IPS-18c (cell line): ENCODE results near the gene PDCD1.

Source experiments
- H3K4me3 ChIP-seq: 2 replicates; pipeline ENCODE4 v1.7.0; 2013; ENCODE audit warnings: low read depth, mild to moderate bottlenecking, low read length, moderate library complexity; ENCODE audit not compliant: insufficient read depth
- H3K9me3 ChIP-seq: one replicate; pipeline ENCODE4 v1.6.1; 2013; ENCODE audit warnings: mild to moderate bottlenecking, low read length, moderate library complexity; ENCODE audit not compliant: control insufficient read depth, insufficient read depth

Gene PDCD1

GRCh38 chr2:241897231-241897916 is 38.7 kb upstream of the PDCD1 start:
- H3K4me3 ChIP-seq: no peak overlapping the region
- no peaks in the 10 kb centered on the region for H3K9me3 ChIP-seq

GRCh38 chr2:241896746-241897201 is 38.1 kb upstream of the PDCD1 start:
- Histone ChIP-seq H3K9me3 (no peaks in the 10 kb centered on the region), H3K4me3 (no peak overlapping the region)

GRCh38 chr2:241895712-241896641 is 37.3 kb upstream of the PDCD1 start:
- no peak overlapping the region for H3K4me3 ChIP-seq
- H3K9me3 ChIP-seq: no peaks in the 10 kb centered on the region

- Histone ChIP-seq H3K9me3 (no peaks in the 10 kb centered on the region), H3K4me3 (no peak overlapping the region)
These were observed 36.7 kb upstream of the PDCD1 start for GRCh38 chr2:241895427-241895711.

- H3K9me3 ChIP-seq: no peaks in the 10 kb centered on the region
- H3K4me3 ChIP-seq: no peak overlapping the region
These were observed 36.2 kb upstream of the PDCD1 start for GRCh38 chr2:241894681-241895426.

GRCh38 chr2:241894056-241894641 is 35.5 kb upstream of the PDCD1 start:
- Histone ChIP-seq H3K4me3 (no peak overlapping the region), H3K9me3 (no peaks in the 10 kb centered on the region)

GRCh38 chr2:241893265-241893664 is 34.6 kb upstream of the PDCD1 start:
- no peak overlapping the region for H3K4me3 ChIP-seq
- no peaks in the 10 kb centered on the region for H3K9me3 ChIP-seq

- no peaks in the 10 kb centered on the region for H3K9me3 ChIP-seq
- no peak overlapping the region for H3K4me3 ChIP-seq
These were observed 33.8 kb upstream of the PDCD1 start for GRCh38 chr2:241892299-241893137.

GRCh38 chr2:241891988-241892298 is 33.2 kb upstream of the PDCD1 start:
- Histone ChIP-seq H3K4me3 (no peak overlapping the region), H3K9me3 (no peaks in the 10 kb centered on the region)

GRCh38 chr2:241891315-241891987 is 32.8 kb upstream of the PDCD1 start:
- Histone ChIP-seq H3K4me3 (no peak overlapping the region), H3K9me3 (no peaks in the 10 kb centered on the region)

GRCh38 chr2:241890524-241891235 is 32.0 kb upstream of the PDCD1 start:
- no peaks in the 10 kb centered on the region for H3K9me3 ChIP-seq
- H3K4me3 ChIP-seq: no peak overlapping the region

- Histone ChIP-seq H3K9me3 (no peaks in the 10 kb centered on the region), H3K4me3 (no peak overlapping the region)
These were observed 29.9 kb upstream of the PDCD1 start for GRCh38 chr2:241888641-241889040.

- no peaks in the 10 kb centered on the region for H3K9me3 ChIP-seq
- no peak overlapping the region for H3K4me3 ChIP-seq
These were observed 29.3 kb upstream of the PDCD1 start for GRCh38 chr2:241887806-241888522.

- Histone ChIP-seq H3K9me3 (no peaks in the 10 kb centered on the region), H3K4me3 (no peak overlapping the region)
These were observed 28.2 kb upstream of the PDCD1 start for GRCh38 chr2:241886840-241887447.
